Osteoblast (primary cell): ENCODE results near the gene CHST11. TPM values are rescaled to one million over a fixed set of nuclear protein-coding genes. Genes with fewer than 3 reads are reported as not detected.
"Not testable (repeated sequence)": the region's sequence is repeated elsewhere in the genome, so short reads cannot be mapped to it uniquely, and the experiment has no call there.

Experiments used
- DNase-seq: peaks from one replicate; pipeline ENCODE4 v3.0.0; 2011; ENCODE audit warnings: low spot score, mixed read lengths; ENCODE audit not compliant: insufficient read length; ENCODE audit errors: missing footprints
- H2AFZ ChIP-seq: 2 replicates; pipeline ENCODE4 v1.6.0; 2011; ENCODE audit warnings: mild to moderate bottlenecking, low read length
- H3K27ac ChIP-seq: 2 replicates; pipeline ENCODE4 v1.5.1; 2011; ENCODE audit warnings: mild to moderate bottlenecking, low read depth, low read length, moderate library complexity
- H3K27me3 ChIP-seq: 2 replicates; pipeline ENCODE4 v1.6.0; 2012; ENCODE audit warnings: mild to moderate bottlenecking, control low read depth, inconsistent platforms, low read length, moderate library complexity; ENCODE audit not compliant: insufficient read depth
- H3K36me3 ChIP-seq: 2 replicates; pipeline ENCODE4 v1.5.1; 2011; ENCODE audit warnings: mild to moderate bottlenecking, low read length, control low read depth, moderate library complexity; ENCODE audit not compliant: insufficient read depth
- H3K4me1 ChIP-seq: 2 replicates; pipeline ENCODE4 v1.5.1; 2011; ENCODE audit warnings: mild to moderate bottlenecking, low read length, control low read depth, moderate library complexity; ENCODE audit not compliant: insufficient read depth
- H3K4me2 ChIP-seq: 2 replicates; pipeline ENCODE4 v1.6.0; 2011; ENCODE audit warnings: mild to moderate bottlenecking, low read length; ENCODE audit not compliant: insufficient read depth
- H3K4me3 ChIP-seq: fragments of 200-600 bp; sonication (generic); 3 replicates; pipeline ENCODE4 v1.5.1; 2012; ENCODE audit warnings: mild to moderate bottlenecking, low read length, inconsistent platforms; ENCODE audit not compliant: insufficient read depth
- H3K79me2 ChIP-seq: 2 replicates; pipeline ENCODE4 v1.6.0; 2012; ENCODE audit warnings: mild to moderate bottlenecking, low read length, control low read depth, inconsistent platforms; ENCODE audit not compliant: insufficient read depth
- H3K9me3 ChIP-seq: 2 replicates; pipeline ENCODE4 v1.5.1; 2011; ENCODE audit warnings: low read depth, low read length, control low read depth
- H4K20me1 ChIP-seq: 2 replicates; pipeline ENCODE4 v1.6.0; 2012; ENCODE audit warnings: mild to moderate bottlenecking, low read length, control low read depth; ENCODE audit not compliant: insufficient read depth
- total RNA-seq: library from RNA; depleted of rRNA; stranded (reverse); fragments of >200 nt; gene quantifications from 2 replicates; pipeline ENCODE4 v1.2.3, GENCODE V29; 2012
- TF ChIP-seq, protein P1 (sequence below): IDR thresholded peaks from 2 replicates; pipeline ENCODE4 v1.5.1; 2011; ENCODE audit warnings: mild to moderate bottlenecking, low read depth, low read length, moderate library complexity; ENCODE audit errors: extremely low read depth

Gene CHST11
- total RNA-seq, 1 donor: 24.6 TPM

DNA sequence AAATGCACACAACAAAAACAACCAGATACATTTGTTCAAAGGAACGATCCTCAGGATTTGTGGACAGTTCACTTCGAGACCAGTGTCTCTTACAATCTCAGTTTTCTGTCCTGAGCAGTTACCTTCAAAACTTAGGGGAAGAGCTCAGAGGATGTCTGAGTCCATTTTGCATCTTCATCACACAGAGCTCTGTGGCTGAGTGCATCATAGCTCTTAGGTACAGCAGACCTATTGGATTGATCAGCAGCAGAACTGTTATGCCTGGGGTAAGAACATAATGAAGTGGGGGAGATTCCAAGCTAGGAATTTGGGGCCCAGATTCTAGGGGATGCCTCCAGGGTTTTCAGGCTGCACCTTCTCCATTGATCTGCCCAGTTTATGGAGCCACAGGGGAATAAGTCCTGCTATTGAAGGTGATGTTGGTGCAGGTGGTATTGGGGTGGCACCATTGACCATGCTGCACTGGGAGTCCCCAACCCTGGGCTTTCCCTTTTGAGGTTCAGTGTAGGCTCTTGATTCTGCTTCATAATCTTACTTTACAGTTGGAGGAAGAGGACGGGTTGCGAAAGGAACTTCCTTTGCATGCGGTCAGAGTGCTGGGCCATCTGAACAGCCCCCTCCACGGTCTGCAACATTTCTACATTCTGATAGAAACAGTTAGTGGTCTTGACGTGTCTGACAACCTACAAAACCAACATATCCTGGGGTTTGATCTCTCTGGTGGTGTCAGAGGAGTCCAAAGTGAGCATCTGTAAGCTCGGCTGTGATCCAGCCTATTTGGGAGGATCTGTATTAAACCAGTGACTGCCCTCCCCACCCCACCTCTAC is 112.8 kb downstream of the CHST11 start:
- H3K9me3 ChIP-seq: no peaks in the 10 kb centered on the region

DNA sequence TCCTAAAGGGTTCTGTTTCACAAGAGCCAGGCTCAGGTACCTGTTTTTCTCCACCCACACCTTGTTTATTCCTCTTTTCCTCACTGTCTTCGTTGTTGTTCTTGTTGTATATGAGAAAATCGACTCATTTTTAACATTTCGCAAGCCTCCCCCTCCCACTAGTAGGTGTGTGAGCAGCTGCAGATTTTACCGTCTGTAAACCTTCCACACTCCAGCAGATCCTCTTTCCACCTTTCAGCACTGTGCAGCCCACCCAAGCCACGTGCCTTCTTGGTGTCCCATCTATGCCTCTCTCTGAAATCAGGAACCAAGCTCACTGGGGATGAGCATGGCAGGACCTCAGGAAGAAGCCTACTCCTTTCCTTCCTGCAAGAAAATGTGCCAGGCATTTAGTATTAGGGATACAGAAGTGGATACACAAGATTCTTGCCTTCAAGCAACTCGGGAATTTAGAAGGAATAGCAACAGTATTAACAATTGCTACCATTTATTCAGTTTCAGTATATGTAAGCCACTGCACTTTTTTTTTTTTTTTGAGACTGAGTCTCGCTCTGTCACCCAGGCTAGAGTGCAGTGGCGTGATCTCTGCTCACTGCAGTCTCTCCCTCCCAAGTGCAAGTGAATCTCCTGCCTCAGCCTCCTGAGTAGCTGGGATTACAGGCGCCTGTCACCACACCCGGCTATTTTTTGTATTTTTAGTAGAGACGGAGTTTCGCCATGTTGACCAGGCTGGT is 113.6 kb downstream of the CHST11 start:
- Histone ChIP-seq H3K4me3 (no peak overlapping the region), H4K20me1 (peaks cover 12% of the 10 kb centered on the region), H3K9me3 (no peaks in the 10 kb centered on the region), H3K27me3 (no peaks in the 10 kb centered on the region), H3K4me2 (no peak overlapping the region), H3K79me2 (peaks cover 21% of the 10 kb centered on the region), H2AFZ (no peak overlapping the region), H3K36me3 (no peaks in the 10 kb centered on the region), H3K27ac (no peak overlapping the region), H3K4me1 (peaks cover 12% of the 10 kb centered on the region)
- DNase-seq: no peak
- TF ChIP-seq, protein P1, sequence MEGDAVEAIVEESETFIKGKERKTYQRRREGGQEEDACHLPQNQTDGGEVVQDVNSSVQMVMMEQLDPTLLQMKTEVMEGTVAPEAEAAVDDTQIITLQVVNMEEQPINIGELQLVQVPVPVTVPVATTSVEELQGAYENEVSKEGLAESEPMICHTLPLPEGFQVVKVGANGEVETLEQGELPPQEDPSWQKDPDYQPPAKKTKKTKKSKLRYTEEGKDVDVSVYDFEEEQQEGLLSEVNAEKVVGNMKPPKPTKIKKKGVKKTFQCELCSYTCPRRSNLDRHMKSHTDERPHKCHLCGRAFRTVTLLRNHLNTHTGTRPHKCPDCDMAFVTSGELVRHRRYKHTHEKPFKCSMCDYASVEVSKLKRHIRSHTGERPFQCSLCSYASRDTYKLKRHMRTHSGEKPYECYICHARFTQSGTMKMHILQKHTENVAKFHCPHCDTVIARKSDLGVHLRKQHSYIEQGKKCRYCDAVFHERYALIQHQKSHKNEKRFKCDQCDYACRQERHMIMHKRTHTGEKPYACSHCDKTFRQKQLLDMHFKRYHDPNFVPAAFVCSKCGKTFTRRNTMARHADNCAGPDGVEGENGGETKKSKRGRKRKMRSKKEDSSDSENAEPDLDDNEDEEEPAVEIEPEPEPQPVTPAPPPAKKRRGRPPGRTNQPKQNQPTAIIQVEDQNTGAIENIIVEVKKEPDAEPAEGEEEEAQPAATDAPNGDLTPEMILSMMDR: no peak

More for the DNA sequence above, 112.8 kb downstream of the CHST11 start:
- Histone ChIP-seq H4K20me1 (peaks cover 10% of the 10 kb centered on the region), H3K4me3 (no peak overlapping the region), H3K79me2 (peaks cover 17% of the 10 kb centered on the region), H3K36me3 (no peaks in the 10 kb centered on the region), H3K4me1 (peaks cover 7% of the 10 kb centered on the region), H3K4me2 (no peak overlapping the region), H3K27me3 (no peaks in the 10 kb centered on the region), H3K27ac (no peak overlapping the region), H2AFZ (no peak overlapping the region)
- DNase-seq: no peak
- TF ChIP-seq, protein P1: no peak

GRCh38 chr12:104571328-104571727 is 114.6 kb downstream of the CHST11 start:
- H3K79me2 ChIP-seq: peaks cover 30% of the 10 kb centered on the region
- H3K4me2 ChIP-seq: no peak overlapping the region
- no peak overlapping the region for H2AFZ ChIP-seq
- H3K9me3 ChIP-seq: no peaks in the 10 kb centered on the region
- DNase-seq: no peak
- no peaks in the 10 kb centered on the region for H3K27me3 ChIP-seq
- H3K4me1 ChIP-seq: peaks cover 10% of the 10 kb centered on the region
- H3K4me3 ChIP-seq: no peak overlapping the region
- H3K36me3 ChIP-seq: no peaks in the 10 kb centered on the region
- H4K20me1 ChIP-seq: peaks cover 9% of the 10 kb centered on the region
- no peak overlapping the region for H3K27ac ChIP-seq
- TF ChIP-seq, protein P1: no peak

GRCh38 chr12:104574353-104574752 is 117.6 kb downstream of the CHST11 start:
- Histone ChIP-seq H3K4me1 (peaks cover 40% of the 10 kb centered on the region), H3K79me2 (peaks cover 25% of the 10 kb centered on the region)

DNA sequence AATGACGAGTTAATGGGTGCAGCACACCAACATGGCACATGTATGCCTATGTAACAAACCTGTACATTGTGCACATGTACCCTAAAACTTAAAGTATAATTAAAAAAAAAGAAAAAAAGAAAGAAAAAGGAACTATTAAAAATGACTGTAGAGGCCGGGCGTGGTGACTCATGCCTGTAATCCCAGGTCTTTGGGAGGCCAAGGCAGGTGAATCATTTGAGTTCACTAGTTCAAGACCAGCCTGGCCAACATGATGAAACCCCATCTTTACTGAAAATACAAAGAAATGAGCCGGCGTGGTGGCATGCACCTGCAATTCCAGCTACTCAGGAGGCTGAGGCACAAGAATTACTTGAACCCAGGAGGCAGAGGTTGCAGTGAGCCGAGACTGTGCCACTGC is 118.0 kb downstream of the CHST11 start:
- not testable (repeated sequence) for H3K27me3 ChIP-seq, H2AFZ ChIP-seq, DNase-seq, H3K4me2 ChIP-seq, H3K4me3 ChIP-seq, H3K36me3 ChIP-seq, H3K9me3 ChIP-seq, H3K27ac ChIP-seq, H4K20me1 ChIP-seq
- H3K79me2 ChIP-seq: peaks cover 29% of the 10 kb centered on the region
- peaks cover 44% of the 10 kb centered on the region for H3K4me1 ChIP-seq

More at GRCh38 chr12:104574353-104574752, 117.6 kb downstream of the CHST11 start:
- not testable (repeated sequence) for H4K20me1 ChIP-seq, DNase-seq, H3K4me2 ChIP-seq, H2AFZ ChIP-seq, H3K27me3 ChIP-seq, H3K9me3 ChIP-seq, H3K36me3 ChIP-seq, H3K27ac ChIP-seq, H3K4me3 ChIP-seq
